Measurements from ENCODE around the gene NAV2.

Gene NAV2

GRCh38 chr11:19980388-19980787 is 267.8 kb downstream of the NAV2 start:
- Histone ChIP-seq H3K9me3 (no peaks in the 10 kb centered on the region), H3K36me3 (peaks cover 4 to 25% (median 21%) of the 10 kb centered on the region in 3 donors), H3K27me3 (no peaks in the 10 kb centered on the region), H3K4me3 (no peak overlapping the region), H3K4me1 (peaks cover 0 to 85% (median 40%) of the 10 kb centered on the region in 4 donors), H3K27ac (peak overlapping the region; percentile 48 to 62)
- no peak for DNase-seq
- intact Hi-C loops (cut with DNase I; ENCODE audit: low total_unique reads): no loop called here
- TF ChIP-seq, protein P1, sequence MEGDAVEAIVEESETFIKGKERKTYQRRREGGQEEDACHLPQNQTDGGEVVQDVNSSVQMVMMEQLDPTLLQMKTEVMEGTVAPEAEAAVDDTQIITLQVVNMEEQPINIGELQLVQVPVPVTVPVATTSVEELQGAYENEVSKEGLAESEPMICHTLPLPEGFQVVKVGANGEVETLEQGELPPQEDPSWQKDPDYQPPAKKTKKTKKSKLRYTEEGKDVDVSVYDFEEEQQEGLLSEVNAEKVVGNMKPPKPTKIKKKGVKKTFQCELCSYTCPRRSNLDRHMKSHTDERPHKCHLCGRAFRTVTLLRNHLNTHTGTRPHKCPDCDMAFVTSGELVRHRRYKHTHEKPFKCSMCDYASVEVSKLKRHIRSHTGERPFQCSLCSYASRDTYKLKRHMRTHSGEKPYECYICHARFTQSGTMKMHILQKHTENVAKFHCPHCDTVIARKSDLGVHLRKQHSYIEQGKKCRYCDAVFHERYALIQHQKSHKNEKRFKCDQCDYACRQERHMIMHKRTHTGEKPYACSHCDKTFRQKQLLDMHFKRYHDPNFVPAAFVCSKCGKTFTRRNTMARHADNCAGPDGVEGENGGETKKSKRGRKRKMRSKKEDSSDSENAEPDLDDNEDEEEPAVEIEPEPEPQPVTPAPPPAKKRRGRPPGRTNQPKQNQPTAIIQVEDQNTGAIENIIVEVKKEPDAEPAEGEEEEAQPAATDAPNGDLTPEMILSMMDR (IDR thresholded peaks at IDR 0.05): no peak

DNA sequence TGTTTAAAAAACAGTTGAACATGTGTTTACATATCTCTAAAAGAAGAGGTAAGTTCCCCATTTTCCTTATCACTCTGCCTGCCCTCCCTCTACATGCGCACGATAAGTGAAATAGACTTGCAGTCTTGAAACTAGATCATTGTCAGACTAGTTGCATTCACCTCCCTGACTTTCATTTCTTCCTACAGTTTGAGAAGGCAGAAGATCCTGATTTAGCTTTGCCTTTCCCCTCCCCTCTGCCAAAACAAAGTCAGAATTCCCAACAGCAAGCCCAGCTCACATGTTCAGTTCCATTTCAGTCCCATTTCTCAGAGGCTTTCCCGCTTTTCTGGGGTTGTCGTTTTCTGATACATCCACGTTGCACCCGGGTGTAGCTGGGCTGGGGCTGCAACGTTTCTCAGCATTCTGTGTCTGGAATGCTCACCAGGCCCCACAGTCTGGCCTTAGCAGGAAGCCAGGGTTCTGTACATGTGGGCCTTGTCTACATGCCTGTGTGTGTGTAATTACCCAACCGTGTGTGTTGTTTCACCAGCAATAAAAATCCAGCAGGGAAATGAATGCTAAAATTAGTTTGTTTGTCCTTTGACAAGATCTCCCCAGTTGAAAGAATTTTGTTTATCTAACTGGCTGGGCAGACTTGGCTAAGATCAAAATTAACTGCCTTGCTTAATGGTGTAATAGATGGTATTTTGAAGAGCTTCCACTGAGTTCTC is 268.5 kb downstream of the NAV2 start:
- H3K9me3 ChIP-seq: no peaks in the 10 kb centered on the region
- H3K27me3 ChIP-seq: no peaks in the 10 kb centered on the region
- TF ChIP-seq, protein P1 (IDR thresholded peaks at IDR 0.05): no peak
- intact Hi-C loops (cut with DNase I; ENCODE audit: low total_unique reads): no loop called here
- peak overlapping the region; percentile 48 to 62 for H3K27ac ChIP-seq
- peaks cover 4 to 26% (median 25%) of the 10 kb centered on the region in 3 donors for H3K36me3 ChIP-seq
- H3K4me3 ChIP-seq: peak overlapping the region in 1 of 2 donors; percentile 1
- H3K4me1 ChIP-seq: peaks cover 0 to 89% (median 40%) of the 10 kb centered on the region in 4 donors
- DNase-seq: peak; percentile 35 to 72

- Histone ChIP-seq H3K9me3 (no peaks in the 10 kb centered on the region), H3K4me3 (no peak overlapping the region), H3K36me3 (peaks cover 4 to 36% (median 26%) of the 10 kb centered on the region in 3 donors), H3K27ac (peak overlapping the region; percentile 44 to 48), H3K4me1 (peaks cover 0 to 94% (median 43%) of the 10 kb centered on the region in 4 donors), H3K27me3 (no peaks in the 10 kb centered on the region)
- TF ChIP-seq, protein P1 (IDR thresholded peaks at IDR 0.05): no peak
- no peak for DNase-seq
- intact Hi-C loops (cut with DNase I; ENCODE audit: low total_unique reads): no loop called here
Observed at GRCh38 chr11:19982774-19983495, 270.3 kb downstream of the NAV2 start.

DNA sequence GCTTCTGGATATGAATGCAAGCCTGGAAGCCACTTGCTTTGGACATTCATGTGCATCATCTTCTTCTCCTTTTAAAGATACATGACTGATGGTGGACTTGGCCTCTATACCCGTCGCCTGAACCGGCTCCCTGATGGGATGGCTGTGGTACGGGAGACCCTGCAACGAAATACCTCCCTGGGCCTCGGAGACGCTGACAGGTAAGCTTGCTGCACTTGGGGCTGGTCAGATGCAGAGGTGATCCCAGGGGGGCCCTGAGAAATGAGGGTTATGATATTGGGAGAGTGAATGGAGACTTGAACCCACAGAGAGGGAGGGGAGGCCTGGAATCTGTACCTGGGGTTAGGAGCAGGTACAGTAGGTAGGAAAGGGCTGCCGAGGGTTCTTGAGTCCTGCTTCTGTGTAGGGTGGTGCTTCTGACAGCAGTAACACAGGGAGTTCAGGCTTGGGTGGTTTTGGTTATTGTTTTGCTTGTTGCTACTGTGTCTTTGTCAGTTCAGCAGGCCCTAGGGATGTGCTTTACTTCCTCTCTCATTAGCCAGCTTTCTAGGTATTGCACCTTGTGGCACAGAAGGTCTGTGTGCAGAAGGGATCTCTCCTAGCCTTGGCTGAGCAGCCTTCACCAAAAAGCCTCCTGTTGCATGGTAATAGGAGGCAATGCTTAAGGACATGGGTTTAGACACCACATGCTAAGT is 271.6 kb downstream of the NAV2 start:
- intact Hi-C loops (cut with DNase I; ENCODE audit: low total_unique reads): no loop called here
- no peak overlapping the region for H3K4me3 ChIP-seq

DNA sequence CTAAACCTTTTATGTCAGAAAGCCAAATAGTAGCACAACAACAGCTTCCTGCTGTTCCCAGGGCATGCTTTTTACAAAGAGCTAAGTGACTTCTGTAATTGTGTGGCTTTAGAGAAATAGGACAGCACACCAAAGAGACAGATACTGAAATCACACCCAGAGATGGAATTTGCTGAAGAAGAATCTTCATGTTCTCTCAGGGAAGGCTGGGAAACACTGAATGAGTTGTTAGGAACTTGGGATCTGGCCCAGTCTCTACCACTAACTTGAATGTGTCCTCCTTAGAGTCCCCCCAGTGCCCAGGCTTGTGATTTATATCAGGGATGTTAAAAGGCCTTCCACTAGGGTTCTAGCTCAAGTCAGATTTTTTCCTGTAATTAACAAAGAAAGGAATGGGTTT is 272.5 kb downstream of the NAV2 start:
- Histone ChIP-seq H3K36me3 (peaks cover 12 to 41% (median 31%) of the 10 kb centered on the region in 3 donors), H3K9me3 (no peaks in the 10 kb centered on the region), H3K4me3 (no peak overlapping the region), H3K27me3 (no peaks in the 10 kb centered on the region), H3K27ac (peak overlapping the region; percentile 44 to 48), H3K4me1 (peaks cover 0 to 85% (median 35%) of the 10 kb centered on the region in 4 donors)
- TF ChIP-seq, protein P1 (IDR thresholded peaks at IDR 0.05): no peak
- intact Hi-C loops (cut with DNase I; ENCODE audit: low total_unique reads): no loop called here
- DNase-seq: no peak

More for the DNA sequence above, 271.6 kb downstream of the NAV2 start:
- TF ChIP-seq, protein P1 (IDR thresholded peaks at IDR 0.05): no peak
- peaks cover 0 to 94% (median 44%) of the 10 kb centered on the region in 4 donors for H3K4me1 ChIP-seq
- H3K9me3 ChIP-seq: no peaks in the 10 kb centered on the region
- peaks cover 4 to 38% (median 31%) of the 10 kb centered on the region in 3 donors for H3K36me3 ChIP-seq
- DNase-seq: no peak
- H3K27ac ChIP-seq: peak overlapping the region; percentile 44 to 48
- no peaks in the 10 kb centered on the region for H3K27me3 ChIP-seq
